ENCODE data around the gene LPIN2.
"Not testable (repeated sequence)": the region's sequence is repeated elsewhere in the genome, so short reads cannot be mapped to it uniquely, and the experiment has no call there.

The LPIN2 gene

DNA sequence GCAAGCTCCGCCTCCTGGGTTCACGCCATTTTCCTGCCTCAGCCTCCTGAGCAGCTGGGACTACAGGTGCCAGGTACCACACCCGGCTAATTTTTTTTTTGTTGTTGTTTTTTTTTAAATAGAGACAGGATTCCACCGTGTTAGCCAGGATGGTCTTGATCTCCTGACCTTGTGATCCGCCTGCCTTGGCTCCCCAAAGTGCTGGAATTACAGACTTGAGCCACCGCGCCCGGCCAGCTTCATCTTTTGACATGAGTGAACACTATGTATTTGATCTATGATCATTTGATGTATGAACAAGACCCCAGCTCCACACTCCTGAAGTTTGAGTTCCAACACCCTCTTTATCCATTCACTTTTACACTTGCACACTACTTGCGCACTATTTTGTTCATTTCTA is 43.4 kb upstream of the LPIN2 start:
- TF ChIP-seq, protein P1, sequence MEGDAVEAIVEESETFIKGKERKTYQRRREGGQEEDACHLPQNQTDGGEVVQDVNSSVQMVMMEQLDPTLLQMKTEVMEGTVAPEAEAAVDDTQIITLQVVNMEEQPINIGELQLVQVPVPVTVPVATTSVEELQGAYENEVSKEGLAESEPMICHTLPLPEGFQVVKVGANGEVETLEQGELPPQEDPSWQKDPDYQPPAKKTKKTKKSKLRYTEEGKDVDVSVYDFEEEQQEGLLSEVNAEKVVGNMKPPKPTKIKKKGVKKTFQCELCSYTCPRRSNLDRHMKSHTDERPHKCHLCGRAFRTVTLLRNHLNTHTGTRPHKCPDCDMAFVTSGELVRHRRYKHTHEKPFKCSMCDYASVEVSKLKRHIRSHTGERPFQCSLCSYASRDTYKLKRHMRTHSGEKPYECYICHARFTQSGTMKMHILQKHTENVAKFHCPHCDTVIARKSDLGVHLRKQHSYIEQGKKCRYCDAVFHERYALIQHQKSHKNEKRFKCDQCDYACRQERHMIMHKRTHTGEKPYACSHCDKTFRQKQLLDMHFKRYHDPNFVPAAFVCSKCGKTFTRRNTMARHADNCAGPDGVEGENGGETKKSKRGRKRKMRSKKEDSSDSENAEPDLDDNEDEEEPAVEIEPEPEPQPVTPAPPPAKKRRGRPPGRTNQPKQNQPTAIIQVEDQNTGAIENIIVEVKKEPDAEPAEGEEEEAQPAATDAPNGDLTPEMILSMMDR (conservative IDR thresholded peaks at IDR 0.05): no peak
- no peak for TF ChIP-seq ZFX (IDR thresholded peaks at IDR 0.05)

DNA sequence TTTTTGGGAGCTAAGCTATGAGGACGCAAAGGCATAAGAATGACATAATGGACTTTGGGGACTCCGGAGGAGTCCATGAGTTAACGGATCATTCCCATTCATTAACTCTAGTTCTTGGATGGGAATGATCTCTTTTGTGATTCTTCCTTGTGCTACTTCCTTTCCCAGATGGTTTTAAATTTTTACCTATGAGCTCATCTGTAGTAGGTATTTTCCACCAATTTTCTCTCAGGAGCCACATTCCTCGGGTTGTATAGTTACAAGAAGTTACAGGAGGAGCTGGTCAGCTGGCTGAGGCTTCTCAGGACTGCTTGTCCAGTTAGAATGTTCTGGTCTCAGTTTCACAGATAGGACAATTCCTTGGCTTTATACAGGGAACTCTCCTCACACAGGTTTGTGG is 42.9 kb upstream of the LPIN2 start:
- H3K27ac ChIP-seq: no peak overlapping the region
- TF ChIP-seq, protein P1 (conservative IDR thresholded peaks at IDR 0.05): no peak

More for the DNA sequence above, 43.4 kb upstream of the LPIN2 start:
- H3K27ac ChIP-seq: no peak overlapping the region

DNA sequence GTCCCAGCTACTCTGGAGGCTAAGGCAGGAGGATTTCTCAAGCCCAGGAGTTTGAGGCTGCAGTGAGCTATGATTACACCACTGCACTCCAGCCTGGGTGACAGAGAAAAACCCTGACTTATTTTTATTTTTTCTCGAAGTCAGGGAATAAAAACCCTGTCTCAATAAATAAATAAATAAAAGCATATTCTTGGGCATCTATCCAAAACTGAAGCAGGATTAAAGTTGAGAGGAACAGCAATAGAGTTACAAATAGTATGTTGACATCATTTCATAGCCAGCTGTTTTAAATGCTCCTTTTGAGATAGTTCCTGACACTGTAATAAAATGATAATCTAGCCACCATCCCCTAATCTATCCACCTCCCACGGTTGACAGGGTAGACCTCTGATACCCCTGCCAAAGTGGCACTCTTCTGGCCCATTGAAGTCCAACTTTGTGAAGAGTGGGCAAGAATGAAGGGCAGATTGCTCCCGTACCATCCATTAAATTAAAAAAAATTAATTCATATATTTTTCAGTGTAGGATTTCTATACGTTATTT is 42.3 kb upstream of the LPIN2 start:
- H3K27ac ChIP-seq: no peak overlapping the region
- TF ChIP-seq ZFX (IDR thresholded peaks at IDR 0.05): no peak
- TF ChIP-seq, protein P1 (conservative IDR thresholded peaks at IDR 0.05): no peak

DNA sequence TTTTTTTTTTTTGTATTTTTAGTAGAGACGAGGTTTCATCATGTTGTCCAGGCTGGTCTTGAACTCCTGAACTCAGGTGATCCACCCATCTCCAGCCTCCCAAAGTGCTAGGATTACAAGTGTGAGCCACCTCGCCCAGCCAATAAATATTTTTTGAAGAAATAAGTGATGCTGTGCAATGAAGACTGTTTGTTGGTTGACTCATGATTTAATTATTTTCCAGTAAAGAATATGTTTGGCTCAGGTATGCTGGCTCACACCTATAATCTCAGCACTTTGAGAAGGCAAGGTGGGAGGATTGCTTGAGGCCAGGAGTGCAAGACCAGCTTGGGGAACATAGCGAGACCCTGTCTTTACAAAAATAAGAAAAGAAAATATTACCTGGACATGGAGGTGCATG is 41.8 kb upstream of the LPIN2 start:
- no peak overlapping the region for H3K27ac ChIP-seq
- TF ChIP-seq, protein P1 (conservative IDR thresholded peaks at IDR 0.05): no peak
- TF ChIP-seq ZFX (IDR thresholded peaks at IDR 0.05): no peak

DNA sequence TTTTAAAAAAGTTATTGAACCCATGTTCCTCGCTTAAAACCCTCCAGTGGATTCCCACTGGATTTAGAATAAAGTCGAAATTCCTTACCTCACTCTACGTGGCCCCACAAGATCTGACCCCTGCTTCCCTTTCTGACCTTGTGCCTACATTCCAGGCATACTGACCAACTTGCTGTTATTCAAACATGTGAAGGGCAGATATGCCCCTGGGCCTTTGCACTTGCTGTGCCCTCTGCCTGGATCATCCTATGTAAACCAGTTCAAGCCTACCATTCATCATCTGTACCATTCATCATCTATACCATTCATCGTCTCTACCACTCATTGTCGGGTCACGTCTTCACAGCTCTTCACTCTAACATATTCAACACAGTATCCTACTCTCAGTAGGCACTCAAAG is 41.3 kb upstream of the LPIN2 start:
- TF ChIP-seq ZFX (IDR thresholded peaks at IDR 0.05): no peak
- H3K27ac ChIP-seq: no peak overlapping the region

DNA sequence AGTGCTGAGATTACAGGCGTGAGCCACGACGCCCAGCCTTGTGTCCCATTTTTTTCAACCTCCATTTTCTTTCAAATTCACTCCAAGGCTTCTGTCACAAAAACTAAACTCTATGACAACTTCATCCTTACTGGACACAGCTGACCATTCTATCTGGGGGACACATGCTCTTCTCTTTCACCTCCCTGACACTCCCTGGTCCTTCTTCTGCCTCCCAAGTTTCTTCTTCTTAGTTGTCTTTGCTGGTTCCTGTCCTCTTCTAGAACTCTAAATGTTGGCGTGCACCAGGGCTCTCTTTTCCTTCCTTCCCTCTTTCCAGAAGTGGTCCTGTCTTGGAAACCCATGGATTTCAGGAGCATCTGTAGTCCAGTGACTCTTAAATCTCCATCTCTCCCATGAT is 40.1 kb upstream of the LPIN2 start:
- no peak overlapping the region for H3K27ac ChIP-seq
- TF ChIP-seq ZFX (IDR thresholded peaks at IDR 0.05): no peak
- TF ChIP-seq, protein P1 (conservative IDR thresholded peaks at IDR 0.05): no peak

DNA sequence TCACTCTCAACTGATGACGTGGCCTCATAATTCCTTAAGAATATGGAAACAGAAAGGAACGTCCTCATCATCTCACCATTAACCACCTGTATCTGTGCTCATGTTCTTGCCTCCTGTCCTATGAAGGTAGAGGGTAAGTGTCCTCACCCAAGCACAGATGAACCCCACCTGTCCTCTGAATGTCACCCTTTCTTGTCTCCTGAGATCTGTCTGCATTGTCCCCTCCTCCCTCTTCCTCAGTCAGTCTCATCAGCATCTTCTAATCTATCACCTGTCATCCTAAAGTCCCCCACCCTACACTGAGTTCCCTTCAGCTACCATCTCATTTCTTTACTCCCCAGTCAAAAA is 39.4 kb upstream of the LPIN2 start:
- no peak overlapping the region for H3K27ac ChIP-seq
- no peak for TF ChIP-seq ZFX (IDR thresholded peaks at IDR 0.05)
- TF ChIP-seq, protein P1 (conservative IDR thresholded peaks at IDR 0.05): no peak

DNA sequence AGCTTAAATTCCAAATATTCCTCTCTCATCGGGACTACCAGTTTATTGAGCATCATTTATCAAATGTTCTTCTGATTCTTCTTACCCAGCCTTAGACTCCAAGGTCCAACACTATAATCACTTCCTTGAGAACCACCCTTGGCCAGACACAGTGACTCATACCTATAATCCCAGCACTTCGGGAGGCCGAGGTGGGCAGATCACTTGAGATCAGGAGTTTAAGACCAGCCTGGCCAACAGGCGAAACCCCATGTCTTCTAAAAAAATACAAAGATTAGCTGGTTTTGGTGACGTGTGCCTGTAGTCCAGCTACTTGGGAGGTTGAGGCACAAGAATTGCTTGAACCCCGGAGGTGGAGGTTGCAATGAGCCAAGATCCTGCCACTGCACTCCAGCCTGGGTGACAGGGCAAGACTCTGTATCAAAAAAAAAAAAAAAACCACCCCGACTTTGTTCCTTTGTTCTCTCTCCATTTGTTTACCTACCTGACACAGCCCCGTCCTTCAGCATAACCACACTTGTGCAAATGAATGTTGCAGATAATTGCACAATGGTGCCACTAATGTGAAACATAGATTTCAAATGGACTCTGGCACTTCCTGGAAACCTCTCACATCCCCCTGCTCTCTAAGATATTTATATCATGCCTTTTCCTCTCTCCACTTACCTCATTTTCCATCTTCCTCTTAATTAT is 38.9 kb upstream of the LPIN2 start:
- no peak overlapping the region for H3K27ac ChIP-seq
- TF ChIP-seq ZFX (IDR thresholded peaks at IDR 0.05): no peak
- TF ChIP-seq, protein P1 (conservative IDR thresholded peaks at IDR 0.05): no peak

DNA sequence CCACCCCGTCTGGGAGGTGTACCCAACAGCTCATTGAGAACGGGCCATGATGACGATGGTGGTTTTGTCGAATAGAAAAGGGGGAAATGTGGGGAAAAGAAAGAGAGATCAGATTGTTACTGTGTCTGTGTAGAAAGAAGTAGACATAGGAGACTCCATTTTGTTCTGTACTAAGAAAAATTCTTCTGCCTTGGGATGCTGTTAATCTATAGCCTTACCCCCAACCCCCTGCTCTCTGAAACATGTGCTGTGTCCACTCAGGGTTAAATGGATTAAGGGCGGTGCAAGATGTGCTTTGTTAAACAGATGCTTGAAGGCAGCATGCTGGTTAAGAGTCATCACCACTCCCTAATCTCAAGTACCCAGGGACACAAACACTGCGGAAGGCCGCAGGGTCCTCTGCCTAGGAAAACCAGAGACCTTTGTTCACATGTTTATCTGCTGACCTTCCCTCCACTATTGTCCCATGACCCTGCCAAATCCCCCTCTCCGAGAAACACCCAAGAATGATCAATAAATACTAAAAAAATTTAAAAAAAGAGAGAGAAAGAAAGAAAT is 37.0 kb upstream of the LPIN2 start:
- not testable (repeated sequence) for H3K27ac ChIP-seq

Measured in C4-2B (cell line).